Subcutaneous abdominal adipose tissue (tissue), 5 donors: ENCODE data around the gene TUBB6.
A peak's percentile ranks its signal among the peaks of the same experiment; 100 is the strongest.

Experiments used
- H3K27ac ChIP-seq: one replicate; pipeline ENCODE4 v1.7.0; 2013; ENCODE audit warnings: low read depth, mild to moderate bottlenecking, inconsistent platforms, low read length, moderate library complexity
- H3K27me3 ChIP-seq, 5 donors: one replicate each; pipeline ENCODE4 v1.7.0; 2013; ENCODE audit warnings: low read length in 5 of 5, inconsistent platforms in 1 of 5; ENCODE audit not compliant: control insufficient read depth in 5 of 5, insufficient read depth in 4 of 5
- H3K36me3 ChIP-seq, 5 donors: one replicate each; pipeline ENCODE4 v1.7.0; 2013; ENCODE audit warnings: low read length in 5 of 5; ENCODE audit not compliant: control insufficient read depth in 5 of 5, insufficient read depth in 5 of 5
- H3K4me1 ChIP-seq, 5 donors: one replicate each; pipeline ENCODE4 v1.7.0; 2013; ENCODE audit warnings: low read length in 5 of 5, mild to moderate bottlenecking in 3 of 5, moderate library complexity in 1 of 5; ENCODE audit not compliant: control insufficient read depth in 5 of 5, insufficient read depth in 5 of 5
- H3K4me3 ChIP-seq, 5 donors: one replicate each; pipeline ENCODE4 v1.7.0; 2013; ENCODE audit warnings: low read length in 5 of 5, low read depth in 1 of 5
- H3K9ac ChIP-seq, 5 donors: one replicate each; pipeline ENCODE4 v1.7.0; 2013; ENCODE audit warnings: low read length in 5 of 5, mild to moderate bottlenecking in 4 of 5, moderate library complexity in 3 of 5
- H3K9me3 ChIP-seq, 5 donors: one replicate each; pipeline ENCODE4 v1.7.0; 2013; ENCODE audit warnings: low read length in 5 of 5; ENCODE audit not compliant: control insufficient read depth in 5 of 5
- donor health status: healthy.
- donor health status: healthy.
- donor health status: healthy.
- donor health status: healthy.
- donor health status: healthy.

TUBB6 gene

GRCh38 chr18:12307701-12308385 lies at the start of gene TUBB6:
Gene TUBB6 (plus strand): TSS chr18:12308241. CDS start chr18:12308293, 52 bp downstream.
- peak within 1 kb of the TSS; percentile 94 for H3K27ac ChIP-seq
- H3K36me3 ChIP-seq, result peaks cover 6 to 22% (median 9%) of the 10 kb centered on the region in 5 donors
- peak within 1 kb of the TSS in 4 of 5 donors; percentile 82 to 95 (median 93) for H3K9ac ChIP-seq

DNA sequence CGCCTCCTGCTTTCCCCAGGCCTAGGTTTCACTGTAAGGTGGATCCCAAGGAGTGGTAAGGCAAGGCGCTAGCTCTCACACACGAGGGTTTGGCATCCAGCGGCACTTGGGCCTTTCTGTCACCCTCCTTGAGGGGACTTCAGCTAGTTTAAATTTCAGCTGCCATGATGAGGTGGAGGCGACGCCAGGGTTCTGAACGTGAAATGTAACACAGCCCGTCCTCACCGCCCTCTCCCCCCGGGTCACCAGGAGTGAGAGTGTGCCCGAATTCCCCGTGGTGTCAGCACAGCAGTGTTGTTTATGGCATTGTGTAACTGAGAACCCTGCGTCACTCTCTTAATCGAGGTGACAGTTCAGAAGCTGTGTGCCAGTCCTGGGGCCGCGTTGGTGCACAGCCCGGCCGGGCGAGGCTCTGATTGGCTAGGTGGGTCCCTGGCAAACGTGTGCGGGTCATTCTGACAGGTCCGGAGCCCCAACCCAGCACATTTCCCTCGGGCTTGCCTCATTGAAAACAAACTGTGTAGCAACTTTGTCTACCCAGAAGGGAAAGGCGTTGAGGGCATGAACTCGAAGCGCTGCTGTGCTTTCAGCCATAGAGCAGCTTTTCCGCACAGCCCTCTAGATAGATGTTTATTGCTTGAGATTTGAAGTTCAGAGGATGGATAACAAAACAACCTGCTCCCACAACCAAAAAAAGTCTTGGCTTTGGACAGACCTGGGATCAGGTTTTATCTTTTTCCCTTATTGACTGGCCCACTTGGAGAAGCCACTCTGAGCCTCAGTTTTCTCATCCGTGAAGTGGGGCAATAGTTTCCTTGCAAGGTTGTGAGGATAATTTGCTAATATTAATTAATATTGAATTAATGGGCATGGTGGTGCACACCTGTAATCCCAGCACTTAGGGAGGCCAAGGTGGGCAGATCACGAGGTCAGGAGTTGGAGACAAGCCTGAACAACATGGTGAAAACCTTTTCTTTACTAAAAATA lies 49.0 kb upstream of the TUBB6 start:
- peaks cover 6 to 72% (median 59%) of the 10 kb centered on the region in 5 donors for H3K4me1 ChIP-seq
- H3K9ac ChIP-seq, result peak overlapping the region in 3 of 5 donors; percentile 44 to 70 (median 65)
- peaks cover 0 to 14% (median 3%) of the 10 kb centered on the region in 5 donors for H3K36me3 ChIP-seq
- H3K4me3 ChIP-seq, result no peak overlapping the region
- H3K27me3 ChIP-seq, result peaks cover 0 to 10% (median 4%) of the 10 kb centered on the region in 5 donors
- H3K27ac ChIP-seq, result peak overlapping the region; percentile 88
- H3K9me3 ChIP-seq, result no peaks in the 10 kb centered on the region

More at GRCh38 chr18:12307701-12308385, at the start of gene TUBB6:
- H3K27me3 ChIP-seq, result no peaks in the 10 kb centered on the region
- H3K4me1 ChIP-seq, result peaks cover 4 to 39% (median 32%) of the 10 kb centered on the region in 5 donors
- H3K9me3 ChIP-seq, result peaks cover 0 to 3% (median 0%) of the 10 kb centered on the region in 5 donors
- H3K4me3 ChIP-seq, result peak within 1 kb of the TSS; percentile 82 to 94 (median 87)

DNA sequence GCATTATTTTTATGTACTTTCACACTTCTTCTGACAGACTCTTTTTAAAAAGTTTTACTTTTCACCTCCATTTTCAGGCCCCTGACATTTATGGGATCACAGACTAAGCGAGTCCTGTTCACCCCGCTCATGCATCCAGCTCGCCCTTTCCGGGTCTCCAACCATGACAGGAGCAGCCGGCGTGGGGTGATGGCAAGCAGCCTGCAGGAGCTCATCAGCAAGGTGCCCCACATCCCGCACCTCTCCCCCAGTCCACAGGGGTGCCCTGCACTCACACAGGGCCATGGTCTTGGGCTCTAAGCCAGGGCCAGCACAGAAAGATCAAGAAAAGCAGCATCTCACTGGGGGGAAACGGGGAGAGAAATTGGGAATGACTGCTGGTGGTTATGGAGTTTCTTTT lies 45.3 kb upstream of the TUBB6 start:
- H3K4me1 ChIP-seq, result peaks cover under 1 to 37% (median 23%) of the 10 kb centered on the region in 5 donors
- H3K27ac ChIP-seq, result no peak overlapping the region
- peaks cover 0 to 41% (median 25%) of the 10 kb centered on the region in 5 donors for H3K36me3 ChIP-seq
- H3K27me3 ChIP-seq, result no peaks in the 10 kb centered on the region
- H3K9ac ChIP-seq, result no peak overlapping the region
- H3K9me3 ChIP-seq, result no peaks in the 10 kb centered on the region
- H3K4me3 ChIP-seq, result no peak overlapping the region

- Histone ChIP-seq H3K36me3 (peaks cover 0 to 51% (median 28%) of the 10 kb centered on the region in 5 donors), H3K4me3 (no peak overlapping the region), H3K27me3 (no peaks in the 10 kb centered on the region), H3K4me1 (peaks cover 0 to 19% (median 6%) of the 10 kb centered on the region in 5 donors), H3K9me3 (no peaks in the 10 kb centered on the region), H3K27ac (no peak overlapping the region), H3K9ac (no peak overlapping the region)
These were observed 43.2 kb upstream of the TUBB6 start for GRCh38 chr18:12264864-12265263.

DNA sequence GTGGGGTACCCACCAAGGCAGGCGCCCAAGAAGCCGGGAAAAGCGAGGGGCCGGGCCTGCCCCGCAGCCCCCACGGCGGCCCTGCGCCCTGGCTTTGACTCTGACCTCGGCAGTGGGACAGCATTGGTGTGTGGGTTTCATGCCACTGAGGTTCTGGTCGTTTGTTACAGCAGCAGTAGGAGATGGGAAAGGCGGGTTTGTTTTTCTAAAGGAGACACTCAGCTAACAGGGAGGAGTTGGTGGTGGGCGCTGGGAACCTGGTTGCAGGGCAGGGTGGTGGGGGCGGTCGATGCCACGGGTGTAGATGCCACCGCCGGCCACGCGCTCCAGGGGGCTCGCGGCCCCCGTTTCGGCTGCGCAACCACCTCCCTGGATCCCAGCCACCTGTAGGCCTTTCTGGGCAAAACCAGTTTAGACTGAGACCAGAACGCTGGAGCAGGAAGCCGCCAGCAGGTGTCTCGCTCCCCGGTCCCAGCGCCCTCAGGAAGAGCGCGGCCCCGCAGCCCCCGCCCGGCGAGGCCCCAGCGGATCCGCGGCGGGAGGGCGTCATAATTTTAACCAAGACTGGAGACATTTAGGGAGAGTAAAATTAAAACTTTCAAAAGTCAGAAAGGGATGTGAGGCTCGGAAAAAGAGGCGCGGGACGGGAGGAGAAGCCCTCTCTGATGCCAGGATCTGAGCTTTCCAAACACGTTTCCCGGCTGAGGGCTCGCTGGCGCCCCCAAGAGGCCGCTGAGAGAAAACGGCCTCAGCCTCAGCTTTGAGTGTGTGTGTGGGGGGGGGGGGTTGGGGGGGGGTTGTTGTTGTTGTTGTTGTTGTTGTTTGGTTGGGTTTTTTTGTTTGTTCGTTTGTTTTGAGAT lies 36.4 kb upstream of the TUBB6 start:
- H3K36me3 ChIP-seq, result peaks cover 0 to 34% (median 22%) of the 10 kb centered on the region in 5 donors
- peak overlapping the region; percentile 62 for H3K27ac ChIP-seq
- H3K9ac ChIP-seq, result peak overlapping the region in 4 of 5 donors; percentile 40 to 64 (median 64)
- peaks cover 0 to 8% (median 5%) of the 10 kb centered on the region in 5 donors for H3K4me1 ChIP-seq
- peak overlapping the region; percentile 35 to 59 (median 57) for H3K4me3 ChIP-seq
- no peaks in the 10 kb centered on the region for H3K27me3 ChIP-seq
- H3K9me3 ChIP-seq, result no peaks in the 10 kb centered on the region

GRCh38 chr18:12274793-12275192 lies 33.2 kb upstream of the TUBB6 start:
- Histone ChIP-seq H3K27me3 (no peaks in the 10 kb centered on the region), H3K4me1 (peaks cover 5 to 26% (median 23%) of the 10 kb centered on the region in 5 donors), H3K27ac (no peak overlapping the region), H3K4me3 (no peak overlapping the region), H3K36me3 (peaks cover 0 to 19% (median 12%) of the 10 kb centered on the region in 5 donors), H3K9ac (no peak overlapping the region), H3K9me3 (no peaks in the 10 kb centered on the region)

- no peak overlapping the region for H3K9ac ChIP-seq
- no peak overlapping the region for H3K27ac ChIP-seq
- no peak overlapping the region for H3K4me3 ChIP-seq
- no peaks in the 10 kb centered on the region for H3K9me3 ChIP-seq
- no peaks in the 10 kb centered on the region for H3K27me3 ChIP-seq
- peaks cover 0 to 17% (median 12%) of the 10 kb centered on the region in 5 donors for H3K36me3 ChIP-seq
- peaks cover 5 to 21% (median 20%) of the 10 kb centered on the region in 5 donors for H3K4me1 ChIP-seq
These were observed 31.1 kb upstream of the TUBB6 start for GRCh38 chr18:12276736-12277554.

- peaks cover 0 to 14% (median 8%) of the 10 kb centered on the region in 5 donors for H3K36me3 ChIP-seq
- peak overlapping the region; percentile 97 for H3K27ac ChIP-seq
- no peaks in the 10 kb centered on the region for H3K9me3 ChIP-seq
- H3K4me3 ChIP-seq, result peak overlapping the region; percentile 30 to 73 (median 54)
- H3K9ac ChIP-seq, result peak overlapping the region; percentile 65 to 94 (median 70)
- H3K27me3 ChIP-seq, result no peaks in the 10 kb centered on the region
- H3K4me1 ChIP-seq, result peaks cover 5 to 21% (median 20%) of the 10 kb centered on the region in 5 donors
These were observed 29.8 kb upstream of the TUBB6 start for GRCh38 chr18:12278215-12278671.
